ENCODE measurements around the gene PHKG1.

DNA sequence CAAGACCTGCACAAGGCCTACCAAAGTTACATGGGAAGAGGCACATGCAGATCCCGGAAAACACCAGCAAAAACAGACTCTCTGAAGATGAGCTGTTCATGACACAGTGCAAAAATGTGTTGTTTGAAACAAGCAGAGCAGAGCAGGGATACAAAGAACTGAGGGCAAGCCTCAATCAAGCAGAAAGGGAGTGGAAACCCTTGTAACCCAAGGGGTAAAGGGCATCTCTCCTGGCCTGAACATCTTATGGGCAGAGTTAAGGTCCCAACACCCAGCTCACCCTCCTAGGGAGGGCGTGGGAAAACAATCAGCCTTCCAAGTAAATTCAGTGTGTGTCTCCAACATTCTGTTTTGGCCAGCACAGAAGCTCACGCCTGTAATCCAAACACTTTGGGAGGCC, 52.0 kb downstream of the PHKG1 start:
- TF ChIP-seq CTCF (IDR thresholded peaks at IDR 0.05; ENCODE audit: borderline replicate concordance, extremely low read depth, low read length, poor library complexity, severe bottlenecking) (no peak), EZH2 (IDR thresholded peaks at IDR 0.05; ENCODE audit: borderline replicate concordance, low read depth, low read length, severe bottlenecking) (no peak)

All from DND-41 (cell line).